HCEC 1CT (cell line): Measurements from ENCODE around the gene HECTD1.
"Not testable (repeated sequence)": the region's sequence is repeated elsewhere in the genome, so short reads cannot be mapped to it uniquely, and the experiment has no call there.

ENCODE experiments used
- DNase-seq: peaks from one replicate; pipeline ENCODE4 v3.0.0-alpha.2; 2017

HECTD1 gene

DNA sequence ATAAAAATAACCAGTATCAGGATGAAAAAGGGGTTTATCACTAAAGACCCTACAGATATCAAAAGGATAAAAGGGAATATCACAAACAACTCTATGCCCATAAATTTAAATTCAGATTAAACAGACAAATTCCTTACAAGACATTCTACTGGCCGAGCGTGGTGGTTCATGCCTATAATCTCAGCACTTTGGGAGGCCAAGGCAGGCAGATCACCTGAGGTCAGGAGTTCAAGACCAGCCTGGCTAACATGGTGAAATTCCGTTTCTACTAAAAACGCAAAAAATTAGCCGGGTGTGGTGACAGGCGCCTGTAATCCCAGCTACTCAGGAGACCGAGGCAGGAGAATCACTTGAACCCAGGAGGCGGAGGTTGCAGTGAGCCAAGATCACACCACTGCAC, 15.0 kb downstream of the HECTD1 start:
- not testable (repeated sequence) for DNase-seq

- no peak for DNase-seq
Observed at GRCh38 chr14:31190717-31191263, 16.8 kb downstream of the HECTD1 start.

DNA sequence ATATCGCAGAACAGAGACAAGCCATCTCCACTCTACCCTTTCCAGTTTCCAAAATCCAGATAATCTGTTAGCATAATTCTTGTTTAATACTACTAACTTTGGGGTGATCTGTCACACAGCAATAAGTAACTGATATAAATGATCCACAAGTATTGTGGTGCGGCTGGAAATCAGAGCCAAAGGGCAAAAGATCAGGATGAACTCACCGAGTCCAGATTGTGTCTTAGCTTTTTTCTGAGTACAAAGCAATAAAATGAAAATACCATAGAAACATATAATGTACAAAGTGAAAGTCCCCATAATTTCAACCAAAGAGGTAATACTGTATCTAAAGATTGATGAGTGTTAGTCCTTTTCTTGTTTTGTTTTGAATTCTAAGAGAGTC, 17.4 kb downstream of the HECTD1 start:
- DNase-seq = no peak

GRCh38 chr14:31189346-31190218, 18.0 kb downstream of the HECTD1 start:
- no peak for DNase-seq

DNA sequence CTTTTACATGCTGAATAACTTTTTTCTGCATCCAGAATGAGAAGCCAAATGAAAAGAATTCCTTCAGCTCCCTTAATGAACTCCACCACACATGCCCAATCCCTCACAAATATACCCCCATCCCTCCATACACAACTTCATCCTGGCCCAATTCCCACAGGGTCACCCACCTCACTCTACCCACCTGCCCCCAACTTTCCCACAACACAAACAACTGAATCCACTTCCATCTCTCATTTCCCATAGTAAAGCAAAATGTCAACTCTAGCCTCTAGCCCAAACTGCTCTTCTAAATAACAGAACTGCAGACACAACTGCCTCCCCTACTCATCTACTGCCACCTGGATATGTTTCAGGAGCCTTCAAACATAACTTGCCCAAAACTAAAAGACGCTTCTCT, 18.8 kb downstream of the HECTD1 start:
- no peak for DNase-seq

DNA sequence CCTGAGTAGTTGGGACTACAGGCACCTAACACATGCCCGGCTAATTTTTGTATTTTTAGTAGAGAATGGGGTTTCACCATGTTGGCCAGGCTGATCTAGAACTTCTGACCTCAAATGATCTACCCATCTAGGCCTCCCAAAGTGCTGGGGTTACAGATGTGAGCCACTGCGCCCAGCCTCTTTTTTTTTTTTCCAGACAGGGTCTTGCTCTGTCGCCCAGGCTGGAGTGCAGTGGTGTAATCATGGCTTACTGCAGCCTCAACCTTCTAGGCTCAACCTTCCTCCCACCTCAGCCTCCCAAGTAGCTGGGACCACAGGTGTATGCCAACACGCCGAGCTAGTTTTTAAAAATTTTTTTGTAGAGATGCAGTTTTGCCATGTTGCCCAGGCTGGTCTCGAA, 25.6 kb downstream of the HECTD1 start:
- DNase-seq = not testable (repeated sequence)

GRCh38 chr14:31181271-31181670, 26.3 kb downstream of the HECTD1 start:
- no peak for DNase-seq

DNA sequence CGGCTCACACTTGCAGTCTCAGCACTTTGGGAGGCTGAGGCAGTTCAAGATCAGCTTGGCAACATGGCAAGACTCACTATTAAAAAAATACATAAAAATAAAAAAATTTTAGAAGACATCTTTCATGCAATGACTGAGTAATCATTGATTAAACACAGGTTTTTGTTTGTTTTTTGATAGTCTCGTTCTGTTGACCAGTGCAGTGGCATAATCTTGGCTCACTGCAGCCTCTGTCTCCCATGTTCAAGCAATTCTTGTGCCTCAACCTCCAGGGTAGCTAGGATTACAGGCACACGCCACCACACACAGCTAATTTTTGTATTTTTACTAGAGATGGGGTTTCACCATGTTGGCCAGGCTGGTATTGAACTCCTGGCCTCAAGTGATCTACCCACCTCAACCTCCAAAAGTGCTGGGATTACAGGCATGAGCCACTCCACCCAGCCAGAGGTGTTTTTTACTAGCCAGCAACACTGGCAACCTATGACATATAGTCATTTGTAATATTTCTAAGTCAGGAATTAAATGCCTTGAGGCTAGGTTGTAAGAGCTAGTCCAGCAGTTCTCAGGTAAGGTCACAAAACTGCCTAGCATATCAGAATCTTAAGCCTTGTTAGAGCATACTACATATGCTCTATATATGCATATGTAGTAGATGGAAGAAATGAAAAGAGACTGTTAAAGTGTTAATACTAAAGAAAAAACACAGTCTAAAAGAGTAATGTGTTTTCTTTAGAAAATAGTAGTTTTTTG, 27.1 kb downstream of the HECTD1 start:
- no peak for DNase-seq

- no peak for DNase-seq
Observed at GRCh38 chr14:31174433-31174832, 33.2 kb downstream of the HECTD1 start.

DNA sequence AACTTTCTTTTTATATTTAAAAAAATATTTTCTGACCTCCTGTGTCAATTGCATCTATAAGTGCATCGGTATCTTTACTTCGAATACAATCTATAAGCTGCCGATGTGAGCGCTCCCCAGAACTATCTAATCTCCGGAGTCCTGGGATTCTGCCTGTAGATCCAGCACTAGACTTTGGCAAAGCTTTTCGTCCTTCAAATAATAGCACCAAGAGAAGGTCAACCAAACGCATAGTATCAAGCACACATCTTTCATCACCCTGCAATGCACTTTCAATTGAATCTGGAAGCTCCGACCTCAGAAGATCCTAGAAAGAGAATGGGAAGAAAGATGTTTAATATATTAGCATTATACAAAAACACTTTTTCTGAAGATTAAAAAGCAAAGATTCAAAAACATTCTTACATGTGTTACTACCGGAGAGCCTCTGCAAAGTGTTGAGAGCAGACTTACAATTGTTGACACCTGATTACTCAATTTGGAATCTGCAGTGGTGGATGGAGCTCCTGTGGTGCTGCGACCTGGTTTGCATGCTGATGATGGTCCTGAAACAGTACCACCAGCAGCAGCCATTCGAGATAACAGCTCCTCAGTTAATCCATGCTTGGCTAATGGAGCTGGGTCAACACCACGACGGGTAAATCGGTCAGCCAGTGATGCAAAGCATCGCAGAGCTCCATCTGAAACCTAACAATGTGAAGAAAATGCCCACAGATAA, 34.3 kb downstream of the HECTD1 start:
- DNase-seq = no peak

GRCh38 chr14:31172084-31172483, 35.5 kb downstream of the HECTD1 start:
- DNase-seq = peak; percentile 40

DNA sequence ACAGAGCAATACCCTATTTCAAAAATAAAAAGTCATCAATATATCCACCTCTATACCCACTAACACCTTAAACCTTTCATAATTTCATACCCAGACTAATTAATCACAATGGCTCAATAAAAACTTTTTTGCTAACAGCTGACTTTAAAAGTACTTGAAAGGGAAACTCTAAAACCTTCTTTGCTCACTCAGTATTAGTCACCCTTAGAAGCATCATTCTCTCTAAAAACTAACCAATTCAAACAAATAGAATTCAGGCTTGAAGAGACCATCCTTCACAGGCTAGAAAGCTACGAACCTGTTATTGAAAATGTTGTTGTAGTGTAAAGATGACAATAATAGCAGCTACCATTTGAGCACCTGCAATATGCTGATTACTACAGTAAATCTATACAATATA, 37.2 kb downstream of the HECTD1 start:
- peak; percentile 55 for DNase-seq

DNA sequence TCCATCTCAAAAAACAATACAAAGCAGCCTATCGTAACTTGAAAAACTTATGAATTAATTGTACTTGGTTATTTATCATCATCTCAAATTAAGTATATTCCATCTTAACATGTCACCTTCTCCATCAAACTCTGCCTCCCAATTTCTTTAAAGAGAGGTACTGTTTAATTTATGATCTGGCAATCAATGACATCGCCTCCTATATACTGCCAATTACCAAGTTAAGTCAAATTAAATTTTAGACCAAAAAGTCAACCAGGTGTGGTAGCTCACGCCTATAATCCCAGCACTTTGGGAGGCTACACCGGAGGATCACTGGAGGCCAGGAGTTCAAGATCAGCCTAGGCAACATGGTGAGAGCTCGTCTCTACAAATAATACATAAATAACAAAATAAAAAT, 37.7 kb downstream of the HECTD1 start:
- no peak for DNase-seq

DNA sequence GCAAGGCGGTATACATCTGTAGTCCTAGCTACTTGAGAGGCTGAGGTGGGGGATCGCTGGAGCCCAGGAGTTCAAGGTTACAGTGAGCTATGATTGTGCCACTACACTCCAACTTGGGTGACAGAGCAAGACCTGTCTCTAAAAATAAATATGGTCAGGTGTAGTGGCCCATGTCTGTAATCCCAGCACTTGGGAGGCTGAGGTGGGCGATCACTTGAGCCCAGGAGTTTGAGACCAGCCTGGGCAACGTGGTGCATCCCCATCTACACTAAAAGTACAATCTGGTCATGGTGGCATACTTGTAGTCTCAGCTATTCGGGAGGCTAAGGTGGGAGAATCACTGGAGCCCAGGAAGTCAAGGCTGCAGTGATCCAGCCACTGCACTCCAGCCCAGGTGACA, 40.6 kb downstream of the HECTD1 start:
- DNase-seq = no peak

DNA sequence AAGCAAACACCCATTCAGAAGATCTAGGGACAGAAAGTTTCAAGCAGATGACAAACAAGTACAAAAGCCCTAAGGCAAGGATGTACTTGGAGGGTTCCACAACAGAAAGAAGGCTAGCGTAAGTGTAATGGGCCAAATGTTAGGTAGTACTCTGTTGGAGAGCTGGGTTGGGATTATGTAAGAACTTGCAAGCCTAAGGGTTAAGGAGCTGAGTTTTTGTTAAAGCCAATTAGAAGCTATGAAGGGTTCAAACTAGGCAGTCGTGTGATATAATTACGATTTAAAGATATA, 41.4 kb downstream of the HECTD1 start:
- no peak for DNase-seq

DNA sequence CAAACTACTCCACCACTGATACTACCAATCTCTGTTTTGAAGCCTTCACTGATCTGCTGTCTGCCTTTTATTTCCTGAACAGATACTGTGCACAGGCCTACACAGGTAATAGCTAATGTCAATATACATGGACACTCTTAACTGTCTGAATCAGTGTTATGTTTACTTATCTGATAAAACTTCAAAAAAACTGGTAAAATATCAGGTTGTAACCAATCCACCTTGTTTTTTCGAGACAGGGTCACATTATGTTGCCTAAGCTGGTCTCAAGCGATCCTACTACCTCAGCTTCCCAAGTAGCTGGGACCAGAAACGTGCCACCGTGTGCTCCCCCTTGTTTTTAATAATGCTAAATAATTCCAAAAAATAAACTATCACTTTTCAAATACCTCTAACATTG, 43.5 kb downstream of the HECTD1 start:
- DNase-seq = no peak

GRCh38 chr14:31162910-31163649, 44.5 kb downstream of the HECTD1 start:
- DNase-seq = no peak

DNA sequence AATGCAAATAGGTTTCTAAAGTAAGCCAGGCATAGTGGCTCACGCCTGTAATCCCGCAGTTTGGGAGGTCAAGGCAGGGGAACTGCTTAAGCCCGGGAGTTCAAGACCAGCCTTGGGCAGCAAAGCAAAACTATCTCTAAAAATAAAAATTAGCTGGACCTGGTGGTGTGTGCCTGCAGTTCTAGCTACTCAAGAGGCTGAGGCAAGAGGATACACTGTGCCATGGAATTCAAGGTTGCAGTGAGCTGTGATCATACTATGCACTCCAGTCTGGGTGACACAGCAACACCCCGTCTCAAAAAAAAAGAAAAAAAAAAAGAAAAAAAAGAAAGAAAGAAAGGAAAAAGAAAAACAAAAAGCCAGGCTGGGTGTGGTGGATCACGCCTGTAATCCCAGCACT, 46.3 kb downstream of the HECTD1 start:
- DNase-seq = no peak

DNA sequence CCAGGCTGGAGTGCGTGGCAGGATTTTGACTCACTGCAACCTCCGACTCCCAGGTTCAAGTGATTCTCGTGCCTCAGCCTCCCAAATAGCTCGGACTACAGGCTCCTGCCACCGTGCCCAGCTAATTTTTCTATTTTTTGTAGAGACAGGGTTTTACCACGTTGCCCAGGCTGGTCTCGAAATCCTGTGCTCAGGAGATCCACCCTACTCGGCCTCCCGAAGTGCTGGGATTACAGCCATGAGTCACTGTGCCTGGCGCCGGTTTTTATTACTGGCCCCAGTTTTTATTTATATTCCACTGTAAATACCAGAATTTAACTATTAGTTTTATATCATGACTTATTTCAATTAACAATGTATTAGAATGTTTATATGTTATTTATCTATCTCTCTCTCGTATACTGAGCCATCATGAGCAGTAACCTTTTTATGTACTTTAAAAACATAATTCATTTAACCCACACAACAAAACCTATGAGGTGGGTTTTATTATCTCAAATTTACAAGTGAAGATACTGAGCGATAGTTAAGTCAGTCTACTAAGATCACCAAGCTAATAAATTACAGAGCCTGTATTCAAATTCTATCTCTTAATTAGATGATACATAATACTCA, 47.8 kb downstream of the HECTD1 start:
- peak; percentile 63 for DNase-seq

DNA sequence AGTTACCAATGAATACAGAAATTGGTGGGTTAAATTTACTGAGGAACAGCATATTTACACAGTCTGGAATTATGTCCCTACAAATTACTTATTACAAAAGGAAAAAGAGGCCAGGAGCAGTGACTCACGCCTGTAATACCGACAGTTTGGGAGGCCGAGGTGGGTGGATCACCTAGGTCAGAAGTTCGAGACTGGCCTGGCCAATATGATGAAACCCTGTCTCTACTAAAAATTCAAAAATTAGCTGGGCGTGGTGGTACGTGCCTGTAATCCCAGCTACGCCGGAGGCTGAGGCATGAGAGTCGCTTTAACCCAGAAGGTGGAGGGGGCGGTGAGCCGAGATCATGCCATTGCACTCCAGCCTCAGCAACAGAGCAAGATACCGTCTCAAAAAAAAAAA, 52.6 kb downstream of the HECTD1 start:
- DNase-seq = peak; percentile 21

- DNase-seq = no peak
Observed at GRCh38 chr14:31142455-31143087, 65.0 kb downstream of the HECTD1 start.

GRCh38 chr14:31139301-31139847, 68.2 kb downstream of the HECTD1 start:
- no peak for DNase-seq
